Esophagus squamous epithelium (tissue), 4 donors: ENCODE results near the gene GEMIN5.

Experiments
- CTCF ChIP-seq, 6 experiments: fragments of 450-650 bp in 4 of 6; fragments of 200-600 bp in 2 of 6; sonication (generic) in 2 of 6; IDR thresholded peaks; one replicate each; pipeline ENCODE4 v1.5.1; 2016 to 2019; ENCODE audit warnings: antibody characterized with exemption in 6 of 6, mild to moderate bottlenecking in 4 of 6, moderate library complexity in 4 of 6
- POLR2A ChIP-seq, 4 donors: fragments of 450-650 bp; IDR thresholded peaks; one replicate each; pipeline ENCODE4 v1.6.1; 2017; ENCODE audit warnings: antibody characterized with exemption in 4 of 4, mild to moderate bottlenecking in 4 of 4, moderate library complexity in 3 of 4

GRCh38 chr5:154861946-154862345 lies 76.1 kb downstream of the GEMIN5 start:
- TF ChIP-seq POLR2A (IDR thresholded peaks at IDR 0.05) (no peak), CTCF (IDR thresholded peaks at IDR 0.05) (no peak)
